Esophagus muscularis mucosa (tissue), 3 donors: Measurements from ENCODE around the gene CYP39A1.

ENCODE experiments used
- CTCF ChIP-seq, 3 experiments: fragments of 200-600 bp in 2 of 3; fragments of 450-650 bp in 1 of 3; sonication (generic) in 2 of 3; IDR thresholded peaks; one replicate each; pipeline ENCODE4 v1.5.1; 2017 to 2019; ENCODE audit warnings: antibody characterized with exemption in 3 of 3, mild to moderate bottlenecking in 2 of 3, moderate library complexity in 1 of 3
- POLR2A ChIP-seq: fragments of 450-650 bp; IDR thresholded peaks from one replicate; pipeline ENCODE4 v1.6.1; 2017; ENCODE audit warnings: antibody characterized with exemption, moderate library complexity, mild to moderate bottlenecking, low read depth

DNA sequence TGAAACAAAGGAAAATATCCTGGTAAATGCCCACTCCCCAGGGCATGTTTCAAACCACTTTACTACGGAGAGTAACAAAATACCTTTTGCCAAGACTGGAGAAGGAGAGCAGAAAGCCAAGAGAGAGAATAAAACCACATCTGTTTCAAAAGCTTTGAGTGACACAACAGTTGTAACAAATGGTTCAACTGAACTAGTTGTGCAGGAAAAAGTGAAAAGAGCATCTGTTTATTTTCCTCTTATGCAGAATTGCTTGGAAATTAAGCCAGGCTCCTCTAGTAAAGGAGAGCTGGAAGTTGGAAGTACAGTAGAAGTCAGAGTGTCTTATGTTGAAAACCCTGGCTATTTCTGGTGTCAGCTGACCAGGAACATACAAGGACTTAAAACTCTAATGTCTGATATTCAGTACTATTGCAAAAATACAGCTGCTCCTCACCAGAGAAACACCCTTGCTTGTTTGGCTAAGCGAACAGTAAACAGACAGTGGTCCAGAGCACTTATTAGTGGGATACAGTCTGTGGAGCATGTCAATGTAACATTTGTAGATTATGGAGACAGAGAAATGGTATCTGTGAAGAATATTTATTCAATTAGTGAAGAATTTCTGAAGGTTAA is 37.6 kb upstream of the CYP39A1 start:
- no peak for TF ChIP-seq POLR2A
- TF ChIP-seq CTCF (IDR thresholded peaks at IDR 0.05): no peak
